IMR-90 (cell line): Measurements from ENCODE around the gene DDX50. TPM values are rescaled to one million over a fixed set of nuclear protein-coding genes. Genes with fewer than 3 reads are reported as not detected.

ENCODE experiments used
- ATAC-seq: fragments of 200-7000 bp; cut with Tn5 transposase; 2 replicates; pipeline ENCODE4 v1.9.1; 2020; ENCODE audit warnings: low read depth, mild to moderate bottlenecking, moderate library complexity
- BruUV-seq: library from RNA; stranded (reverse); fragments of 400-500 nt; replicated peaks from 2 replicates; lab custom pipeline; 2021; lab: Mats Ljungman, UMichigan
- CTCF ChIA-PET: fragments of 300-600 bp; formaldehyde crosslinking; extraction: SDS; loops from one replicate; lab custom pipeline; 2021; ENCODE audit warnings: antibody characterized with exemption; lab: Yijun Ruan, JAX
- POLR2A ChIA-PET: fragments of 300-600 bp; sonication (Branson Sonifier 250); formaldehyde crosslinking; loops from one replicate; lab custom pipeline; 2022; ENCODE audit warnings: antibody characterized with exemption; ENCODE audit not compliant: unreplicated experiment; lab: Charles Lee
- DNase-seq: peaks from one replicate; pipeline ENCODE4 v3.0.0; 2013
- H2AFZ ChIP-seq: replicated peaks from 2 replicates; pipeline ENCODE3; 2013; ENCODE audit warnings: low read length, mild to moderate bottlenecking; ENCODE audit not compliant: poor library complexity
- H2AK5ac ChIP-seq: 2 replicates; pipeline ENCODE4 v1.6.1; 2013; ENCODE audit warnings: low read depth, low read length, inconsistent platforms
- H2AK9ac ChIP-seq: replicated peaks from 2 replicates; pipeline ENCODE3; 2013; ENCODE audit warnings: mild to moderate bottlenecking, low read depth, low read length, moderate library complexity; ENCODE audit not compliant: poor library complexity
- H2BK120ac ChIP-seq: 2 replicates; pipeline ENCODE4 v1.6.1; 2013; ENCODE audit warnings: low read depth, low read length, inconsistent platforms
- H2BK15ac ChIP-seq: 3 replicates; pipeline ENCODE4 v1.6.1; 2013; ENCODE audit warnings: low read depth, low read length, inconsistent platforms
- H2BK20ac ChIP-seq: 2 replicates; pipeline ENCODE4 v1.6.1; 2013; ENCODE audit warnings: low read depth, mild to moderate bottlenecking, inconsistent platforms, low read length, moderate library complexity
- H2BK5ac ChIP-seq: 2 replicates; pipeline ENCODE4 v1.6.1; 2013; ENCODE audit warnings: mild to moderate bottlenecking, low read depth, low read length, inconsistent platforms; ENCODE audit not compliant: poor library complexity, severe bottlenecking
- H3K14ac ChIP-seq: replicated peaks from 2 replicates; pipeline ENCODE4 v1.6.1; 2013; ENCODE audit warnings: low read depth, low read length, inconsistent platforms
- H3K18ac ChIP-seq: 2 replicates; pipeline ENCODE4 v1.6.1; 2013; ENCODE audit warnings: low read depth, low read length, control low read depth
- H3K23ac ChIP-seq: 2 replicates; pipeline ENCODE4 v1.6.1; 2013; ENCODE audit warnings: low read depth, low read length, inconsistent platforms
- H3K27ac ChIP-seq: 2 replicates; pipeline ENCODE4 v1.5.1; 2013; ENCODE audit warnings: mild to moderate bottlenecking, control low read depth, low read length; ENCODE audit not compliant: insufficient read depth
- H3K27me3 ChIP-seq: 2 replicates; pipeline ENCODE4 v1.6.1; 2013; ENCODE audit warnings: low read length; ENCODE audit not compliant: control insufficient read depth, insufficient read depth
- H3K36me3 ChIP-seq: 2 replicates; pipeline ENCODE4 v1.6.1; 2013; ENCODE audit warnings: low read length, mixed read lengths; ENCODE audit not compliant: control insufficient read depth, insufficient read depth
- H3K4ac ChIP-seq: 2 replicates; pipeline ENCODE4 v1.6.1; 2013; ENCODE audit warnings: low read depth, low read length, inconsistent platforms
- H3K4me1 ChIP-seq: 2 replicates; pipeline ENCODE4 v1.6.1; 2013; ENCODE audit warnings: low read length, mixed read lengths; ENCODE audit not compliant: control insufficient read depth, insufficient read depth
- H3K4me2 ChIP-seq: 2 replicates; pipeline ENCODE4 v1.6.1; 2013; ENCODE audit warnings: low read depth, mild to moderate bottlenecking, control low read depth, low read length, moderate library complexity
- H3K4me3 ChIP-seq: 2 replicates; pipeline ENCODE4 v1.5.1; 2013; ENCODE audit warnings: low read depth, mild to moderate bottlenecking, control low read depth, low read length, moderate library complexity; ENCODE audit not compliant: insufficient read depth
- H3K56ac ChIP-seq: 2 replicates; pipeline ENCODE4 v1.6.1; 2013; ENCODE audit warnings: low read length, inconsistent platforms; ENCODE audit not compliant: insufficient read depth; ENCODE audit errors: extremely low read depth
- H3K79me1 ChIP-seq, 2 experiments: 2 replicates each; pipeline ENCODE4 v1.6.1; 2013; ENCODE audit warnings: low read length in 2 of 2, inconsistent platforms in 1 of 2, low read depth in 1 of 2
- H3K9ac ChIP-seq: 2 replicates; pipeline ENCODE4 v1.6.1; 2013; ENCODE audit warnings: low read depth, low read length, control low read depth
- H3K9me1 ChIP-seq: 2 replicates; pipeline ENCODE4 v1.6.1; 2013; ENCODE audit warnings: low read length, inconsistent platforms; ENCODE audit not compliant: insufficient read depth
- H3K9me3 ChIP-seq: 2 replicates; pipeline ENCODE4 v1.6.1; 2013; ENCODE audit warnings: low read length; ENCODE audit not compliant: control insufficient read depth, insufficient read depth
- H4K20me1 ChIP-seq: 2 replicates; pipeline ENCODE4 v1.6.1; 2013; ENCODE audit warnings: low read length, inconsistent platforms; ENCODE audit not compliant: insufficient read depth
- H4K5ac ChIP-seq: 2 replicates; pipeline ENCODE4 v1.6.1; 2013; ENCODE audit warnings: mild to moderate bottlenecking, low read depth, low read length, control low read depth
- H4K8ac ChIP-seq, 2 experiments: 2 replicates each; pipeline ENCODE4 v1.6.1; 2013; ENCODE audit warnings: low read depth in 2 of 2, low read length in 2 of 2, control low read depth in 1 of 2, inconsistent platforms in 1 of 2
- H4K91ac ChIP-seq: 2 replicates; pipeline ENCODE4 v1.6.1; 2013; ENCODE audit warnings: low read depth, low read length, inconsistent platforms; ENCODE audit not compliant: insufficient read depth
- BHLHE40 ChIP-seq: fragments of 150-350 bp; IDR thresholded peaks from 2 replicates; pipeline ENCODE4 v1.6.1; 2016; ENCODE audit warnings: mild to moderate bottlenecking, low read depth, low read length
- CEBPB ChIP-seq: IDR thresholded peaks from 2 replicates; pipeline ENCODE4 v1.6.1; 2012; ENCODE audit warnings: low read depth, low read length, improper control_type of control experiment
- CHD1 ChIP-seq: IDR thresholded peaks from 2 replicates; pipeline ENCODE4 v1.6.1; 2012; ENCODE audit warnings: low read depth, low read length, improper control_type of control experiment
- CTCF ChIP-seq: conservative IDR thresholded peaks from 2 replicates; pipeline ENCODE4 v1.5.1; 2012; ENCODE audit warnings: mild to moderate bottlenecking, low read depth, low read length, improper control_type of control experiment
- ELK1 ChIP-seq: fragments of 150-350 bp; IDR thresholded peaks from 2 replicates; pipeline ENCODE4 v1.6.1; 2016; ENCODE audit warnings: low read depth, mild to moderate bottlenecking, low read length, moderate library complexity, borderline replicate concordance
- FOS ChIP-seq: fragments of 150-350 bp; IDR thresholded peaks from 2 replicates; pipeline ENCODE4 v1.6.1; 2016; ENCODE audit warnings: low read depth, low read length
- MAFK ChIP-seq: IDR thresholded peaks from 2 replicates; pipeline ENCODE4 v1.6.1; 2012; ENCODE audit warnings: low read depth, low read length, improper control_type of control experiment
- MAZ ChIP-seq: IDR thresholded peaks from 2 replicates; pipeline ENCODE4 v1.6.1; 2012; ENCODE audit warnings: low read depth, mild to moderate bottlenecking, low read length, improper control_type of control experiment, moderate library complexity, borderline replicate concordance
- MXI1 ChIP-seq: IDR thresholded peaks from 2 replicates; pipeline ENCODE4 v1.6.1; 2012; ENCODE audit warnings: low read depth, mild to moderate bottlenecking, low read length, moderate library complexity, borderline replicate concordance
- NFE2L2 ChIP-seq: fragments of 150-350 bp; IDR thresholded peaks from 2 replicates; pipeline ENCODE4 v1.6.1; 2016; ENCODE audit warnings: low read depth, mild to moderate bottlenecking, low read length
- POLR2A ChIP-seq: IDR thresholded peaks from 2 replicates; pipeline ENCODE4 v1.6.1; 2012; ENCODE audit warnings: mild to moderate bottlenecking, low read depth, low read length
- RAD21 ChIP-seq: IDR thresholded peaks from 2 replicates; pipeline ENCODE4 v1.6.1; 2012; ENCODE audit warnings: low read length, improper control_type of control experiment
- RCOR1 ChIP-seq: IDR thresholded peaks from 2 replicates; pipeline ENCODE4 v1.6.1; 2012; ENCODE audit warnings: mild to moderate bottlenecking, low read length, improper control_type of control experiment; ENCODE audit not compliant: insufficient replicate concordance
- RFX5 ChIP-seq: IDR thresholded peaks from 2 replicates; pipeline ENCODE4 v1.8.0; 2012; ENCODE audit warnings: low read depth, mild to moderate bottlenecking, low read length, moderate library complexity
- SMC3 ChIP-seq: fragments of 150-350 bp; IDR thresholded peaks from 2 replicates; pipeline ENCODE4 v1.6.1; 2016; ENCODE audit warnings: low read depth, mild to moderate bottlenecking, antibody characterized with exemption, low read length, moderate library complexity
- USF2 ChIP-seq: fragments of 150-350 bp; IDR thresholded peaks from 2 replicates; pipeline ENCODE4 v1.6.1; 2017; ENCODE audit warnings: mild to moderate bottlenecking, antibody characterized with exemption, low read length, low read depth
- dilution Hi-C: fragments of 300-500 bp; cut with HindIII; formaldehyde crosslinking; loops from one replicate; pipeline ENCODE4 v1.14.3; 2018; ENCODE audit warnings: low sequenced_read_pairs; ENCODE audit not compliant: unreplicated experiment
- in situ Hi-C: fragments of 300-500 bp; cut with MboI; formaldehyde crosslinking; loops from 3 replicates; pipeline ENCODE4 v1.14.3; 2019; ENCODE audit warnings: low sequenced_read_pairs, inconsistent platforms, mixed read lengths
- intact Hi-C: fragments of 100-400 bp; cut with micrococcal nuclease; formaldehyde crosslinking; loops from 2 replicates; pipeline ENCODE4 v1.10.0; 2022
- polyA plus RNA-seq, 3 experiments: library from polyadenylated mRNA; depleted of rRNA; stranded (reverse); fragments of >200 nt; gene quantifications; 2 replicates each; pipeline ENCODE4 v1.2.3, GENCODE V29; 2012; ENCODE audit warnings: low replicate concordance in 1 of 3
- total RNA-seq: library from RNA; depleted of rRNA; stranded (reverse); fragments of >200 nt; gene quantifications from 2 replicates; pipeline ENCODE4 v1.2.3, GENCODE V29; 2012

The DDX50 gene
- total and polyA plus RNA-seq, 2 of the 4 experiments (the other 2 are of a cell fraction): 31.1 to 55.7 TPM

GRCh38 chr10:68878496-68878895 is 22.6 kb upstream of the DDX50 start:
- H4K8ac ChIP-seq: no peak overlapping the region
- H2BK20ac ChIP-seq: no peak overlapping the region
- H2AK9ac ChIP-seq: no peak overlapping the region
- no peak overlapping the region for H3K9ac ChIP-seq
- H3K27ac ChIP-seq: no peak overlapping the region
- no peak overlapping the region for H3K56ac ChIP-seq
- no peak overlapping the region for H3K14ac ChIP-seq
- no peak overlapping the region for H3K4me2 ChIP-seq
- ChIA-PET POLR2A (no interaction called here), CTCF (interaction anchor here (0.7 kb wide), 1 partner anchor 39 kb away, joined by 3 read pairs; no protein-coding TSS in a partner anchor)
- H2AFZ ChIP-seq: no peak overlapping the region
- no peak overlapping the region for H4K91ac ChIP-seq
- peaks cover 11% of the 10 kb centered on the region for H3K27me3 ChIP-seq
- H3K4me1 ChIP-seq: peaks cover 1% of the 10 kb centered on the region; the same call in 1 of the 2 replicates
- H3K4me3 ChIP-seq: no peak overlapping the region
- no peaks in the 10 kb centered on the region for H3K79me1 ChIP-seq
- no peak overlapping the region for H2BK120ac ChIP-seq
- intact Hi-C loops: loop anchor here (5.0 kb wide), 1 partner anchor 76 kb away; no protein-coding TSS in a partner anchor
- DNase-seq (no peak), ATAC-seq (no peak)
- no peaks in the 10 kb centered on the region for H3K36me3 ChIP-seq
- no peak overlapping the region for H3K18ac ChIP-seq
- dilution Hi-C loops: no loop called here
- no peaks in the 10 kb centered on the region for H3K9me1 ChIP-seq
- BruUV-seq: no TSS peak
- no peak overlapping the region for H2BK5ac ChIP-seq
- no peaks in the 10 kb centered on the region for H3K9me3 ChIP-seq
- in situ Hi-C loops: no loop called here
- H2BK15ac ChIP-seq: no peak overlapping the region
- no peaks in the 10 kb centered on the region for H4K20me1 ChIP-seq
- H3K23ac ChIP-seq: no peak overlapping the region
- no peak overlapping the region for H4K5ac ChIP-seq
- H3K4ac ChIP-seq: no peak overlapping the region
- no peak overlapping the region for H2AK5ac ChIP-seq
- TF ChIP-seq MXI1 (no peak), CHD1 (no peak), RCOR1 (no peak), POLR2A (no peak), FOS (no peak), USF2 (no peak), BHLHE40 (no peak), NFE2L2 (no peak), CEBPB (no peak), ELK1 (no peak), MAZ (no peak), RFX5 (no peak), SMC3 (no peak), MAFK (no peak), RAD21 (no peak), CTCF (no peak)
